Thyroid gland (tissue), 4 donors: ENCODE measurements around the gene MYLK.

ENCODE experiments used
- POLR2A ChIP-seq, 2 donors: fragments of 450-650 bp; IDR thresholded peaks; one replicate each; pipeline ENCODE4 v1.6.1; 2017; ENCODE audit warnings: antibody characterized with exemption in 2 of 2, mild to moderate bottlenecking in 2 of 2, moderate library complexity in 1 of 2
- TF ChIP-seq, protein P1 (sequence below), 6 experiments: fragments of 200-600 bp in 3 of 6; fragments of 450-650 bp in 3 of 6; sonication (generic) in 3 of 6; IDR thresholded peaks; one replicate each; pipeline ENCODE4 v1.5.1; 2016 to 2019; ENCODE audit warnings: antibody characterized with exemption in 6 of 6, mild to moderate bottlenecking in 2 of 6, inconsistent platforms in 1 of 6, moderate library complexity in 1 of 6

GRCh38 chr3:123819949-123820348, 64.2 kb downstream of the MYLK start:
- TF ChIP-seq, protein P1, sequence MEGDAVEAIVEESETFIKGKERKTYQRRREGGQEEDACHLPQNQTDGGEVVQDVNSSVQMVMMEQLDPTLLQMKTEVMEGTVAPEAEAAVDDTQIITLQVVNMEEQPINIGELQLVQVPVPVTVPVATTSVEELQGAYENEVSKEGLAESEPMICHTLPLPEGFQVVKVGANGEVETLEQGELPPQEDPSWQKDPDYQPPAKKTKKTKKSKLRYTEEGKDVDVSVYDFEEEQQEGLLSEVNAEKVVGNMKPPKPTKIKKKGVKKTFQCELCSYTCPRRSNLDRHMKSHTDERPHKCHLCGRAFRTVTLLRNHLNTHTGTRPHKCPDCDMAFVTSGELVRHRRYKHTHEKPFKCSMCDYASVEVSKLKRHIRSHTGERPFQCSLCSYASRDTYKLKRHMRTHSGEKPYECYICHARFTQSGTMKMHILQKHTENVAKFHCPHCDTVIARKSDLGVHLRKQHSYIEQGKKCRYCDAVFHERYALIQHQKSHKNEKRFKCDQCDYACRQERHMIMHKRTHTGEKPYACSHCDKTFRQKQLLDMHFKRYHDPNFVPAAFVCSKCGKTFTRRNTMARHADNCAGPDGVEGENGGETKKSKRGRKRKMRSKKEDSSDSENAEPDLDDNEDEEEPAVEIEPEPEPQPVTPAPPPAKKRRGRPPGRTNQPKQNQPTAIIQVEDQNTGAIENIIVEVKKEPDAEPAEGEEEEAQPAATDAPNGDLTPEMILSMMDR (IDR thresholded peaks at IDR 0.05) = no peak
- no peak for TF ChIP-seq POLR2A (IDR thresholded peaks at IDR 0.05)
